Amniotic epithelial cell (primary cell): ENCODE measurements around the gene CSN1S1.
"Not testable (repeated sequence)": the region's sequence is repeated elsewhere in the genome, so short reads cannot be mapped to it uniquely, and the experiment has no call there.

ENCODE experiments used
- DNase-seq: peaks from one replicate; pipeline ENCODE4 v3.0.0-alpha.2; 2010; ENCODE audit warnings: low read depth

CSN1S1 gene

GRCh38 chr4:69930768-69931167, at the start of gene CSN1S1:
TSS of gene CSN1S1 (plus strand) at chr4:69931068. CDS start at chr4:69932556, 1,488 bp downstream.
- no peak for DNase-seq

- DNase-seq: peak; percentile 36
Observed at GRCh38 chr4:69881173-69881773, 49.6 kb upstream of the CSN1S1 start.

DNA sequence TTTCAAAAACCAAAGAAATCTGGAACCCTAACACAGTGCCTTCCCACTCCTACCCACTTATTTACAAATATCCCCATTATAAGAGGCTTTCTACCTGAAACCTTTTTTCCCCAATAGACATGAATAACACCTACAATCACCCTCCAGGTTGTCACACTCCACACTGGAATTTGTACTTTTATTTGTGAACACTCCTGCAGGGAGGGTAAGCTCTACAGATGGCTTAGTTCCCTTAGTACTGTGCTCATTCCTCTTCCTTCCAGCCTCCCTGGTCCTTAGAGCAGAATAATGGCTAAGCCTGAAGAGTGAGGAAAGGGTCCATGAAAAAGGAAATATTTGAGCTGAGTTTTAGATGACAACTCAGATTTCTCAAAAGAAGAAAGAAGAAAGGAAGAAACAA, 48.7 kb upstream of the CSN1S1 start:
- no peak for DNase-seq

- peak; percentile 6 for DNase-seq
Observed at GRCh38 chr4:69888336-69888735, 42.5 kb upstream of the CSN1S1 start.

DNA sequence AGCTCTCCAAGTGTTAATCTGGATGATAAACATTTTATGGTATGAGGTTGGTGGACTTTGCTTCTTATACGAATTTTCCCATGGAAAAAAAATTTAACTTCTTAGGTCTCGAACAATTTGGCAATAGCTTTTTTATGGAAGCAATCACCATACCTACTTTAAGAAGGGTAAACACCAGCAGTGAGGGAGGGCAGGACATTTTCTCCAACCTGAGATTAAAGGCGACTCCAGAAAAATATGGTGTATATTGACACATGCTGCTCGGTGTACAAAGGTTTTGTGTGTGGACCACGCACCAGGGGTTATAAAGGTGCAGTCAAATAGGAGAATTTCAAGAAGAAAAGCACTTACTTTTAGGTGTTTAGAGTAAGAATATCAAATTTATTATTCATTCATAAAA, 36.7 kb upstream of the CSN1S1 start:
- DNase-seq: no peak

GRCh38 chr4:69894721-69895120, 36.1 kb upstream of the CSN1S1 start:
- DNase-seq: no peak

DNA sequence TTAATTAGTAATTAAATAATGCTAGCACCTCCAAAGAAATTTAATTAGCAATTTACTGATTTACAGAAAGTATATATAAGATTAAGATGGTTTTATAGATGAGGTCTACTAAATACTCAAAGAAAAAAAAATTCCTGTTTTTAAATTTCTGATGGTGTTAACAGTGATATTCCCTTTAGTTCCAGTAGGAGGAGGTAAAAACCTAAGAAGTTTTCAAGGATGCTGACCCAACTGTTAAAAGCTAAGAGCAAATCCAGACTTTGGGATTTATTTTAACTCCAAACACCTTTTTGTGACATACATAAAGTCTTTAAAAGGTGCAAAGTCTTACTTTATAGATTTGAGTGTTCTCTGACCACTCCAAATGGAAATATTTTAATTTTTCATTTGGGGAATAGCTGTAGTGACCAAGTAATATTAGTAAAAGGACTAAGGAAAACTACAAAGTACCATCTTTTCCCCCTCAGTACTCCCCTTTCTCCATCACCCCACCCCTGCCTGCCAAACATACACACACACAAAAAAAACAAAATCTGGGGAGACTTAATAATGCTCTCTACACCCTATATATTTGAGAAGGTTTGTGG, 34.2 kb upstream of the CSN1S1 start:
- peak; percentile 12 for DNase-seq

DNA sequence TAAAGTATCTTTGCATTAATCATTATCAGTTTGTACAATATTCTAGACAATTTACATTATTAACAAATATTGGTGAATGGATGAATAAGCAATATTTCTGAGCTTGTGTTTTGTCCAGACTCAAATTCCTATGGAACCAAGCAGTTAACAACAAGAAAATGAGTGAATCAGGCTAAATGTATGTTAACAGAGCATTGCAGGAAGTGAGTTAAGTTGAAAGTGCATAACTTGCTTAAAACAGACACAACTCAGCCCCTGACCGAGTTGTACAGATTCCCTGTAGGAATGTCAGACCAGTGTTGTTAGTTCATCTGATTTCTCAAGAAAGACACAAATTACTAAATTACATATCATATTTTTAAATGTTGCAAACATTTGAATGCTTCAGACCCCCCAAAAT, 23.7 kb upstream of the CSN1S1 start:
- peak; percentile 46 for DNase-seq

DNA sequence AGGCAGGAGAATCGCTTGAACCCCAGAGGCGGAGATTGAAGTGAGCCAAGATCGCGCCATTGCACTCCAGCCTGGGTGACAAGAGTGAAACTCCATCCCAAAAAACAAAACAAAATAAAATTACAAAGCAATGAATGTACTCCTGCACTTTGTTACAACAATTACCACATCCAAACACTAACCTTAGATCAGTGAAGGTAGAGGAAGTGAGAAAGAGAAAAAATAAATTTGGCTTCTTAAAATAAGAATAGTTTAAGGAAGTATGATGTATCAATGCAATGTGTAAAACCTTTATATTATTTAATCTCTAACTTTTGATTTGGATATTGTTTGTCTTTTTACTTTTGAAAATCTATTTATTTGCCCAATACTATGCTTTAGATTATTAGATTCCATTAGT, 21.7 kb upstream of the CSN1S1 start:
- no peak for DNase-seq

DNA sequence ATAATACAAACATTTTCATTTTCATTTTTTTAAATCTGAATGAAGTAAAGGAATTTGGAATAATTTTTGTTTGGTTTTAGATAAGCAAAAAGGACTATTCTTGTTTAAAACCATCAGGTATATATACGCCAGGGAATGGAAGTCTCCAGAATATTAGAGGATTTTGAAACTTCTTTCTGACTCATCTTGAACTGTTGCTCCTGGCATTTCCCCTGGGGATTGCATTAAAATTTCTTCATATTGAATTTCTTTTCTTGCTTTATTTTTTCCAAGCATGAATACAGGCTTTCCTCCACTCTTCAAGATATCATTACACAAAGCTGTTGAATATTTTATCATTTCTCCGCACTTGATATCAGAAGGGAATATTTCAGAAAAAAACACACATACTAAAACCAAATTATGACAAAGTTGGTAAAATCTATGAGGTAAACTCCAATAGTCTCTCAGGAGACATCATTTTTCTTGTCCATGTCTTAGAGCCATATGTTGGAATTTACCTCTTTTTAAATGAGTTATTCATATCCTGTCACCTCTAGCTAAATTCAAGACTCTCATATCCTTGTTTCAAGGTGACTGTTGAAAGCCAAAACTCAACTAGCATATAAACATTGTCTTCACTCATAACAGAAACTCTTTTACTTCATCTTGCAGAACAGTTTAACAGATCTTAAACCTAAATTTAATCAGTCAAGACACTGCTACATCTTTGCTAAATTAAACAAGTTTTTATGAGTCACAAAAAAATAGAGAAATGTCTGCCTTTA, 20.7 kb upstream of the CSN1S1 start:
- peak; percentile 36 for DNase-seq

DNA sequence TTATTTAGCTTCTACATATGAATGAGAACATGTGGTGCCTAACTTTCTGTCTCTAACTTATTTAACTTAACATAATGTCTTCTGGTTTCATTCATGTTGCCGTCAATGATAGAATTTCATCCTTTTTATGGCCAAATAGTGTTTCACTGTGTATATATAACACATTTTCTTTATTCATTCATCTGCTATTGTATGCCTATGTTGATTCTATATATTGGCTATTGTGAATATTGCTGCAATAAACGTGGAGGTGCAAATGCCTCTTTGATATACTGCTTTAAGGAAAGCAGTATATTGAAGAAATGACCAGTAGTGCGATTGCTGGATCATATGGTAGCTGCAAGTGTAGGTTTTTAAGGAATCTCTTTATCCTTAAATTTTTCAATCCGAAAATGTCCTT, 10.0 kb upstream of the CSN1S1 start:
- DNase-seq: no peak

DNA sequence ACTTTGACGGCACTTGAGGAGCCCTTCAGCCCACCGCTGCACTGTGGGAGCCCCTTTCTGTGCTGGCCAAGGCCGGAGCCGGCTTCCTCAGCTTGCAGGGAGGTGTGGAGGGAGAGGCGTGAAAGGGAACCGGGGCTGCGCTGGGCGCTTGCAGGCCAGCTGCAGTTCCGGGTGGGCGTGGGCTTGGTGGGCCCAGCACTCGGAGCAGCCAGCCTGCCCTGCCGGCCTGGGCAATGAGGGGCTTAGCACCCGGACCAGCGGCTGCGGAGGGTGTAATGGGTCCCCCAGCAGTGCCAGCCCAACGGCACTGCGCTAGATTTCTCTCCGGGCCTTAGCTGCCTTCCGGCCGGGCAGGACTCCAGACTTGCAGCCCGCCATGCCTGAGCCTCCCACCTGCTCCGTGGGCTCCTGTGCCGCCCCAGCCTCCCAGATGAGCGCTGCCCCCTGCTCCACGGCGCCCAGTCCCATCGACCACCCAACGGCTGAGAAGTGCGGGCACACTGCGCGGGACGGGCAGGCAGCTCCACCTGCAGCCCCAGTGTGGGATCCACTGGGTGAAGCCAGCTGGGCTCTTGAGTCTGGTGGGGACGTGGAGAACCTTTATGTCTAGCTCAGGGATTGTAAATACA, 7.0 kb upstream of the CSN1S1 start:
- not testable (repeated sequence) for DNase-seq

DNA sequence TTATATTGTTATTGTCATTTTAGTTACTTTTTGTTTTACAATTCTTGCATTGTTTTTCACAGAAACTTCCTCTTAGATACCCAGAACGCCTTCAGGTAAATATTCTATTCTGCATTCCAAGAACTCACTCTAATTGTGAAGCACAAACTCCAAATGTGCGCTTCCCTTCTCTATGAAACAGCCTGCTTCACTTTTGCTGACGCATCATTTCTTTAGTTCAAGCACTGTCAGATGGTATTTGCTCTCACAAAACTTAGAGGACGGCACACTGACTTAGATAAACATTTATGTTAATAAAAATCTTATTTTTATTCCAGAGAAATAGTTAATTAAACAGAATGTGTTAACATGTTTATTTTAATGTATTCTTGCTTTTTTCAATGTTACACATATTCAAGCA, 3.3 kb downstream of the CSN1S1 start:
- no peak for DNase-seq

DNA sequence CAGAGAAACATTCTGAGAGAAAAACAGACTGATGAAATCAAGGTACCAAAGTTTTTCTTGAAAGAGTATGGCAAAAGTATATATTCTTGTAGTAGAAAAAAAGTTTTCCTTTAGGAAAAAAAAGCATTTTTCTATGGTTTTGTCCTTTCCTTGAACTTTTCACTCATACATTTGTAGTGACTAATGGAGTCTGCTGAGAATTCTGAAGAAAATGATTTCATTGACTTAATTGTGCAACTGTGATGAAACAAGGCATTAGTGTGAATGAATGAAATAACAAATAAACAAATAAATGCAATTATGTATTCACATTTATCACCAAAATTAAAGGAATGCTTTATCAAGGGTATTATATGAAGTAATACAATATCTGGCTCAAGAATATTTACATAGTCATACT, 5.7 kb downstream of the CSN1S1 start:
- peak; percentile 60 for DNase-seq

DNA sequence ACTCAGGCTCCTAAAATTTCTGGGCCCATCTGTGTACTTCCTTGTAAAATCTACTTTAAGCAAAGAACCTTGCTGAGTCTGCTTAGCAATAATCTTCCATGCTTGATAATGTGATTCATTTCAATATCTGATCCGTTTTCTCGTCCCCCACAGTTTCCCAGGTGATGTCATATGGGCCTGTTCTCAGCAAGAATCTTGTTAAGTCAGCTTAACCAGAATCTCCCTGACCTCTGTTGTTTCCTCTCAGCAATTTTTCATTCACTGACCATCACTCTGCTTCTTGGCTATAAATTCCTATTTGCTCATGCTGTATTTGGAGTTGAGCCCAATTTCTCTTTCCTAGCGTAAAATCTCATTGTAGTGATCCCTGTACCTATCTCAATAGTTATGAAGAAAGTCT, 20.7 kb downstream of the CSN1S1 start:
- peak; percentile 16 for DNase-seq

- DNase-seq: no peak
Observed at GRCh38 chr4:69957209-69957608, 26.3 kb downstream of the CSN1S1 start.

GRCh38 chr4:69965628-69966027, 34.8 kb downstream of the CSN1S1 start, which contains the start of gene CSN2:
TSS of gene CSN2 (minus strand) at chr4:69965728. CDS start at chr4:69960995, 4,733 bp downstream.
- no peak for DNase-seq

DNA sequence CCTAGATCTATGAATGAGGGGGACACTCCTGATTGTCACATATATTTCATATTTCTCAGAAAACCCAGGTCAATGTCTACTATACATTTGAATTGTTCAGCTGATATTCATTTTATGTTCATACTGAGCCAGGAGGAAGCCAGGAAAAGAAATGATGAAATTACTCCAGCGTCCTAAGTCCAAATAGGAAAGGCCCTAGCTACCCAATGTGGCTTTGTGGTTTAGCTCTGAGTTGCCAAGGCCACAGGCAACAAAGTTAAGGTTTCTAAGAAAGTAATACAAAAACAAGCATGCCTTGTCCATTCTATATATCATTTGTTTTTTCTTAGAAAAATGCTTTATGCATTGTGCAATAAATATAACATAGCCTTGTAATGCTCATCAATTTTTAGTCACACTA, 39.2 kb downstream of the CSN1S1 start:
- DNase-seq: peak; percentile 11

DNA sequence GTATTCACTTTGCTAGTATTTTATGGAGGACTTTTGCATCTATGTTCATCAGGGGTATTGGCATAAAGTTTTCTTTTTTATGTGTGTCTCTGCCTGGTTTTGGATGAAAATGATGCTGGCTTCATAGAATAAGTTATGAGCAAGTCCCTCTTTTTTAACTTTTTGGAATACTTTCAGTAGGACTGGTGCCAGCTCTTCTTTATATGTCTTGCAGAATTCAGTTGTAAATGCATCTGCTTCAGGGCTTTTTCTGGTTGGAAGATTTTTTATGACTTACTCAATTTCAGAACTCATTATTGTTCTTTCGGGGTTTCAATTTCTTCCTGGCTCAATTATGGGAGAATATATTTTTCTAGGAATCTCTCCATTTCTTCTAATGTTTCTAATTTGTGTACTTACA, 43.8 kb downstream of the CSN1S1 start:
- no peak for DNase-seq

DNA sequence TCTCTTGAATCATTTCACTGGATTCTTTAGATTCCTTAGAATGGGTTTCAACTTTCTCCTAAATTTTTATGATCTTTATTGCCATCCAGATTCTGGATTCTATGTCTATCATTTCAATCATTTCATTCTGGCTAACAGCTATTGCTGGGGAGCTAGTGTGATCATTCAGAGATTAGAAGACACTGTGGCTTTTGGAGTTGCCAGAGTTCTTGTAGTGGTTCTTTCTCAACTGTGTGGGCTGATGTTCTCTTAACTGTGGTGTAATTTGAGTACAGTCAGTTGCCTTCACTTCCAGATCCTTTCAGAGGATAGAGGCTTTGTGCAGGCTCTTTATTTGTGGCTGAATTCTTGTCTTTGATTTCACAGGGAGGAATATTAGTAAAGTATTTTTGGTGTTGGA, 46.7 kb downstream of the CSN1S1 start:
- peak; percentile 49 for DNase-seq

- peak; percentile 12 for DNase-seq
Observed at GRCh38 chr4:69984030-69984443, 53.2 kb downstream of the CSN1S1 start.

GRCh38 chr4:69986663-69987062, 55.8 kb downstream of the CSN1S1 start:
- no peak for DNase-seq

GRCh38 chr4:69991016-69991415, 60.1 kb downstream of the CSN1S1 start:
- no peak for DNase-seq
